Measurements from ENCODE around the gene HTR2A. TPM values are rescaled to one million over a fixed set of nuclear protein-coding genes. Genes with fewer than 3 reads are reported as not detected.

Gene HTR2A
- total RNA-seq, 1 experiment from 2014 or later, result not detected

GRCh38 chr13:46845146-46845545 lies 51.7 kb downstream of the HTR2A start:
- no peak overlapping the region for H3K9ac ChIP-seq (ENCODE audit: low read length)
- DNase-seq (ENCODE audit: low read depth, low spot score) (no peak), ATAC-seq (no peak)
- no peaks in the 10 kb centered on the region for H3K9me3 ChIP-seq (ENCODE audit: control insufficient read depth in 1 of 2, insufficient read depth in 1 of 2, low read depth in 1 of 2, low read length in 2 of 2)
- no peak for TF ChIP-seq YY1 (IDR thresholded peaks at IDR 0.05; ENCODE audit: extremely low read depth, insufficient replicate concordance, low read depth, low read length)
- no peak for TF ChIP-seq POLR2AphosphoS5 (IDR thresholded peaks at IDR 0.05; ENCODE audit: low read depth, low read length)
- TF ChIP-seq ELF1 (IDR thresholded peaks at IDR 0.05; ENCODE audit: borderline replicate concordance, low read depth), result no peak
- no peak for TF ChIP-seq EZH2 (IDR thresholded peaks at IDR 0.05)
- TF ChIP-seq REST (IDR thresholded peaks at IDR 0.05; ENCODE audit: low read depth), result no peak
- no peak for TF ChIP-seq CEBPB (IDR thresholded peaks at IDR 0.05; ENCODE audit: low read depth)
- TF ChIP-seq SIN3A (IDR thresholded peaks at IDR 0.05; ENCODE audit: low read depth), result no peak
- TF ChIP-seq EGR1 (IDR thresholded peaks at IDR 0.05; ENCODE audit: low read depth), result no peak
- TF ChIP-seq CTCF (IDR thresholded peaks at IDR 0.05 in 2 of 3, conservative IDR thresholded peaks at IDR 0.05 in 1 of 3; ENCODE audit: borderline replicate concordance in 1 of 3, insufficient read depth in 1 of 3, low read depth in 2 of 3, low read length in 2 of 3), result no peak
- no peak for TF ChIP-seq RAD21 (IDR thresholded peaks at IDR 0.05; ENCODE audit: low read depth)
- intact Hi-C loops (cut with micrococcal nuclease), result no loop called here
- no peak overlapping the region for H3K27ac ChIP-seq (ENCODE audit: low read depth, low read length)
- no peaks in the 10 kb centered on the region for H4K20me1 ChIP-seq (ENCODE audit: insufficient read depth)
- no peak overlapping the region for H2AFZ ChIP-seq (ENCODE audit: low read depth, low read length, poor library complexity, severe bottlenecking)
- no peaks in the 10 kb centered on the region for H3K79me2 ChIP-seq (ENCODE audit: insufficient read depth, low read length)
- H3K4me2 ChIP-seq (ENCODE audit: low read length), result no peak overlapping the region
- H3K4me1 ChIP-seq (ENCODE audit: control insufficient read depth in 1 of 2, insufficient read depth in 2 of 2, low read length in 2 of 2), result no peaks in the 10 kb centered on the region
- ChIA-PET RAD21 (ENCODE audit: low non-redundant PET in 1 of 2, low total read pairs in 2 of 2, uncharacterized antibody in 2 of 2, unreplicated experiment in 2 of 2) (no interaction called here), CTCF (no interaction called here), POLR2A (no interaction called here)
- H3K36me3 ChIP-seq (ENCODE audit: control insufficient read depth in 1 of 2, insufficient read depth in 2 of 2, low read length in 2 of 2), result no peaks in the 10 kb centered on the region
- peaks cover 41% of the 10 kb centered on the region for H3K27me3 ChIP-seq (ENCODE audit: insufficient read depth, low read length)
- no peak overlapping the region for H3K4me3 ChIP-seq (replicated peaks in 1 of 2; ENCODE audit: low read depth in 1 of 2, low read length in 2 of 2)
- H3K9me2 ChIP-seq (ENCODE audit: insufficient read depth), result no peaks in the 10 kb centered on the region
- BruUV-seq (replicated peaks), result no TSS peak
